ENCODE measurements around the gene CALHM4. TPM values are rescaled to one million over a fixed set of nuclear protein-coding genes. Genes with fewer than 3 reads are reported as not detected.
A peak's percentile ranks its signal among the peaks of the same experiment; 100 is the strongest.

CALHM4 gene
- total and polyA plus RNA-seq, 2 donors (not counting 3 experiments of a cell fraction or from before 2014, with no cell fraction given): 1.2 TPM; not detected in 1

- ChIA-PET POLR2A (no interaction called here), CTCF (interaction anchor here (0.6 to 4.5 kb wide), 17 partner anchors 9 to 416 kb away, joined by 3 to 103 read pairs (median 4); partner anchors contain the start of genes CALHM5 and TRAPPC3L)
- Histone ChIP-seq H3K27ac (ENCODE audit: insufficient read depth, low read depth, low read length) (no peak overlapping the region), H3K9ac (replicated peaks; ENCODE audit: extremely low read depth, insufficient read depth, low read length) (no peak overlapping the region), H3K36me3 (ENCODE audit: control insufficient read depth in 2 of 2, extremely low read depth in 1 of 2, insufficient read depth in 2 of 2, low read length in 2 of 2) (no peaks in the 10 kb centered on the region), H3K9me3 (replicated peaks; ENCODE audit: control insufficient read depth, insufficient read depth, low read length) (no peaks in the 10 kb centered on the region), H3K79me2 (ENCODE audit: control insufficient read depth, insufficient read depth, low read length) (no peaks in the 10 kb centered on the region), H3K9me1 (replicated peaks; ENCODE audit: control insufficient read depth, extremely low read depth, insufficient read depth, low read length) (no peaks in the 10 kb centered on the region), H3K4me3 (replicated peaks in 1 of 3; ENCODE audit: insufficient read depth in 1 of 3, low read depth in 1 of 3, low read length in 3 of 3) (no peak overlapping the region), H3K27me3 (ENCODE audit: control insufficient read depth in 2 of 2, insufficient read depth in 2 of 2, low read length in 2 of 2) (peaks cover 0 to 2% of the 10 kb centered on the region in 2 experiments), H3K4me1 (ENCODE audit: control insufficient read depth, extremely low read depth, insufficient read depth, low read length) (peaks cover 9% of the 10 kb centered on the region), H2AFZ (ENCODE audit: low read depth, low read length) (peak overlapping the region; percentile 34), H3K4me2 (ENCODE audit: insufficient read depth, low read length) (no peak overlapping the region), H4K20me1 (replicated peaks; ENCODE audit: control insufficient read depth, extremely low read depth, insufficient read depth, low read length) (no peaks in the 10 kb centered on the region)
- FAIRE-seq (no peak), DNase-seq (ENCODE audit: low read depth, low spot score) (no peak)
- no peak for TF ChIP-seq POLR2A (IDR thresholded peaks at IDR 0.05; ENCODE audit: low read depth, low read length)
- TF ChIP-seq MAX (IDR thresholded peaks at IDR 0.05; ENCODE audit: insufficient read depth, insufficient read length): no peak
- TF ChIP-seq EZH2 (IDR thresholded peaks at IDR 0.05; ENCODE audit: borderline replicate concordance, low read depth, low read length, severe bottlenecking): no peak
- no peak for TF ChIP-seq JUN (IDR thresholded peaks at IDR 0.05; ENCODE audit: borderline replicate concordance, insufficient read depth, insufficient read length, low read depth)
- TF ChIP-seq FOS (IDR thresholded peaks at IDR 0.05; ENCODE audit: borderline replicate concordance, insufficient read depth, low read length): no peak
- no peak for TF ChIP-seq CTCF (IDR thresholded peaks at IDR 0.05; ENCODE audit: extremely low read depth in 1 of 2, insufficient read depth in 1 of 2, low read depth in 1 of 2, low read length in 2 of 2)
- no peak for TF ChIP-seq MYC (IDR thresholded peaks at IDR 0.05; ENCODE audit: low read depth, low read length)
- no peak for TF ChIP-seq POLR2AphosphoS5 (IDR thresholded peaks at IDR 0.05; ENCODE audit: insufficient read depth, low read depth, low read length)
- dilution Hi-C loops (cut with MboI; ENCODE audit: extremely low pct_ligation_motif_present, low sequenced_read_pairs): no loop called here
- intact Hi-C loops (cut with micrococcal nuclease): loop anchor here (2.0 kb wide), 2 partner anchors 89 to 163 kb away; partner anchors contain the start of gene DSE
- BruUV-seq (replicated peaks): no TSS peak
Measured at GRCh38 chr6:116533233-116533957, 20.2 kb upstream of the CALHM4 start.

Data from endothelial cell of umbilical vein (primary cell).